GM12878 (cell line): ENCODE measurements around the gene NIPAL3. TPM values are rescaled to one million over a fixed set of nuclear protein-coding genes. Genes with fewer than 3 reads are reported as not detected.

Experiments used
- ATAC-seq: fragments of 200-7000 bp; cut with Tn5 transposase; 3 replicates; pipeline ENCODE4 v1.9.1; 2020; ENCODE audit warnings: mild to moderate bottlenecking, moderate library complexity
- BruUV-seq: library from RNA; stranded (reverse); fragments of 400-500 nt; replicated peaks from 2 replicates; lab custom pipeline; 2021; lab: Mats Ljungman, UMichigan
- CTCF ChIA-PET: fragments of 300-600 bp; sonication (Branson Sonifier 250); formaldehyde crosslinking; extraction: SDS; loops from one replicate; lab custom pipeline; 2021; ENCODE audit warnings: inconsistent platforms; lab: Yijun Ruan, JAX
- POLR2A ChIA-PET: fragments of 350-600 bp; formaldehyde crosslinking; extraction: SDS; loops from one replicate; lab custom pipeline; 2021; ENCODE audit warnings: inconsistent platforms; lab: Charles Lee
- RAD21 ChIA-PET: fragments of 300-600 bp; sonication (Branson Sonifier 250); formaldehyde crosslinking; loops from one replicate; lab custom pipeline; 2023; ENCODE audit warnings: antibody characterized with exemption; ENCODE audit not compliant: unreplicated experiment; lab: Charles Lee
- SMC1A ChIA-PET: fragments of 300-600 bp; sonication (Branson Sonifier 250); formaldehyde crosslinking; loops from one replicate; lab custom pipeline; 2023; ENCODE audit not compliant: unreplicated experiment, uncharacterized antibody; lab: Charles Lee
- DNase-seq: peaks from one replicate; pipeline ENCODE4 v3.0.0-alpha.2; 2011; ENCODE audit warnings: low read depth, low spot score
- FAIRE-seq: peaks from 3 replicates; lab custom pipeline; 2011; peaks lifted over from hg19 to GRCh38; lab: Jason Lieb, UNC
- H2AFZ ChIP-seq: 2 replicates; pipeline ENCODE4 v1.6.0; 2011; ENCODE audit warnings: low read depth, low read length, control low read depth; ENCODE audit not compliant: control insufficient read depth
- H3K27ac ChIP-seq: 2 replicates; pipeline ENCODE4 v1.5.1; 2011; ENCODE audit warnings: control low read depth; ENCODE audit not compliant: control insufficient read depth, insufficient read depth
- H3K27me3 ChIP-seq, 2 experiments: replicated peaks in 1 of 2; 2 replicates each; pipeline versions ENCODE4 v1.6.0 to v1.6.1; 2011; ENCODE audit warnings: low read length in 1 of 2; ENCODE audit not compliant: control insufficient read depth in 2 of 2, insufficient read depth in 2 of 2
- H3K36me3 ChIP-seq, 2 experiments: 2 replicates each; pipeline ENCODE4 v1.5.1; 2011; ENCODE audit warnings: low read length in 1 of 2; ENCODE audit not compliant: control insufficient read depth in 2 of 2, insufficient read depth in 2 of 2
- H3K4me1 ChIP-seq: 2 replicates; pipeline ENCODE4 v1.6.1; 2011; ENCODE audit warnings: mild to moderate bottlenecking, low read length, moderate library complexity, mixed read lengths; ENCODE audit not compliant: control insufficient read depth, insufficient read depth
- H3K4me2 ChIP-seq: 2 replicates; pipeline ENCODE4 v1.6.0; 2011; ENCODE audit warnings: control low read depth; ENCODE audit not compliant: control insufficient read depth, insufficient read depth
- H3K4me3 ChIP-seq: fragments of 200-600 bp; sonication (generic); 2 replicates; pipeline ENCODE4 v1.5.1; 2016
- H3K79me2 ChIP-seq: 2 replicates; pipeline ENCODE4 v1.6.0; 2011; ENCODE audit warnings: low read length; ENCODE audit not compliant: control insufficient read depth, insufficient read depth
- H3K9ac ChIP-seq: 2 replicates; pipeline ENCODE4 v1.8.0; 2011; ENCODE audit warnings: low read length, control low read depth, mixed read lengths; ENCODE audit not compliant: control insufficient read depth, insufficient read depth
- H3K9me3 ChIP-seq: replicated peaks from 3 replicates; pipeline ENCODE4 v1.5.1; 2011; ENCODE audit warnings: mild to moderate bottlenecking, low read length; ENCODE audit not compliant: control insufficient read depth, insufficient read depth
- H4K20me1 ChIP-seq: 2 replicates; pipeline ENCODE4 v1.6.0; 2011; ENCODE audit not compliant: control insufficient read depth, insufficient read depth
- ATF7 ChIP-seq: fragments of 450-650 bp; IDR thresholded peaks from 2 replicates; pipeline ENCODE4 v1.6.1; 2016; ENCODE audit warnings: low read depth, mild to moderate bottlenecking
- BCLAF1 ChIP-seq: fragments of 450-650 bp; IDR thresholded peaks from 2 replicates; pipeline ENCODE4 v1.6.1; 2017; ENCODE audit warnings: antibody characterized with exemption, mild to moderate bottlenecking, moderate library complexity
- FOXK2 ChIP-seq: fragments of 450-650 bp; IDR thresholded peaks from 2 replicates; pipeline ENCODE4 v1.6.1; 2017; ENCODE audit warnings: mild to moderate bottlenecking, moderate library complexity
- IKZF1 ChIP-seq: fragments of 450-650 bp; conservative IDR thresholded peaks from 2 replicates; pipeline ENCODE4 v1.6.1; 2017; ENCODE audit warnings: antibody characterized with exemption, mild to moderate bottlenecking
- IKZF2 ChIP-seq, 2 experiments: fragments of 450-650 bp; IDR thresholded peaks; 2 replicates each; pipeline ENCODE4 v1.6.1; 2017; ENCODE audit warnings: mild to moderate bottlenecking in 2 of 2, moderate library complexity in 2 of 2
- RAD51 ChIP-seq: fragments of 450-650 bp; IDR thresholded peaks from 2 replicates; pipeline ENCODE4 v1.6.1; 2016; ENCODE audit warnings: moderate library complexity, mild to moderate bottlenecking, inconsistent platforms
- SIN3A ChIP-seq: IDR thresholded peaks from 2 replicates; pipeline ENCODE4 v1.6.1; 2012; ENCODE audit warnings: low read depth, low read length, improper control_type of control experiment
- STAT1 ChIP-seq: fragments of 450-650 bp; conservative IDR thresholded peaks from 2 replicates; pipeline ENCODE4 v1.6.1; 2014; ENCODE audit warnings: antibody characterized with exemption, mild to moderate bottlenecking
- WGBS: methylation state at CpG from one replicate; pipeline ENCODE4 v1.1.6; 2016; ENCODE audit warnings: low lambda C conversion rate; ENCODE audit not compliant: insufficient replicate concordance, insufficient coverage; ENCODE audit errors: missing lambda C conversion rate; 5-methylcytosine and 5-hydroxymethylcytosine counted together
- in situ Hi-C: fragments of 300-500 bp; cut with MboI; formaldehyde crosslinking; loops from 9 replicates; pipeline ENCODE4 v1.14.3; 2018; ENCODE audit warnings: mixed read lengths
- intact Hi-C: fragments of 100-400 bp; cut with micrococcal nuclease; formaldehyde crosslinking; loops from one replicate; pipeline ENCODE4 v1.14.2; 2022; ENCODE audit not compliant: unreplicated experiment
- polyA plus RNA-seq, 11 experiments: library from polyadenylated mRNA; depleted of rRNA in 4 of 11; unstranded in 6 of 11; stranded (reverse) in 5 of 11; fragments of >200 nt; fragmentation: Nextera tagmentation in 4 of 11; fragmentation: Illumina TruSeq in 1 of 11; extraction: Ambion mirVana in 4 of 11; extraction: Trizol in 1 of 11; gene quantifications; 1 replicate in 1 of 11; 2 replicates in 10 of 11; pipeline versions ENCODE4 v1.2.1 to v1.2.3, GENCODE V29; 2011 to 2016; ENCODE audit warnings: inconsistent platforms in 2 of 11, missing spikeins in 2 of 11, low read depth in 1 of 11
- total RNA-seq, 4 experiments: library from RNA; depleted of rRNA in 3 of 4; stranded (reverse); fragments of >200 nt in 3 of 4; fragmentation: Illumina TruSeq in 1 of 4; extraction: Trizol in 1 of 4; gene quantifications; 2 replicates each; pipeline versions ENCODE4 v1.2.1 to v1.2.3, GENCODE V29; 2013 to 2021

Gene NIPAL3
- total and polyA plus RNA-seq, 10 of the 15 experiments (the other 5 are each of a cell fraction or from before 2014, with no cell fraction given): 2.1 to 9.4 (median 4.2) TPM

- H3K27ac ChIP-seq: 0 out of 2 replicates have a peak overlapping the region, but pooled peaks have one; percentile 0
- H3K27me3 ChIP-seq: no peaks in the 10 kb centered on the region
- H2AFZ ChIP-seq: peak overlapping the region; percentile 87
- ATAC-seq (peak; percentile 18), DNase-seq (no peak), FAIRE-seq (no peak)
- H3K4me3 ChIP-seq: peak overlapping the region; percentile 80
- intact Hi-C loops: loop anchor here (2.0 to 5.0 kb wide), 3 partner anchors 111 to 219 kb away; no protein-coding TSS in a partner anchor
- no peak for TF ChIP-seq BCLAF1
- TF ChIP-seq SIN3A: 0 out of 2 replicates have a peak, but pooled peaks have one; percentile 0
- no peak for TF ChIP-seq STAT1
- peak in 1 of 2 experiments; percentile 18; a peak in 1 of 4 replicates for TF ChIP-seq IKZF2 (IDR thresholded peaks at IDR 0.05)
- no peak; the same call in 1 of the 2 replicates for TF ChIP-seq FOXK2
- peak; percentile 35; the same call in 1 of the 2 replicates for TF ChIP-seq RAD51
- 0 out of 2 replicates have a peak, but pooled peaks have one; percentile 20 for TF ChIP-seq IKZF1
- 0 out of 2 replicates have a peak, but pooled peaks have one; percentile 1 for TF ChIP-seq ATF7
- ChIA-PET RAD21 (interaction anchor here (0.5 to 2.8 kb wide), 24 partner anchors 9 to 448 kb away, joined by 3 to 28 read pairs (median 4); partner anchors contain the start of gene CLIC4), CTCF (interaction anchor here (0.6 to 5.8 kb wide), 42 partner anchors 8 to 1175 kb away, joined by 3 to 69 read pairs (median 4); no protein-coding TSS in a partner anchor), POLR2A (interaction anchor here (0.6 to 0.9 kb wide), 3 partner anchors 12 to 512 kb away, joined by 3 to 6 read pairs (median 3); no protein-coding TSS in a partner anchor), SMC1A (interaction anchor here (0.8 to 9.8 kb wide), 16 partner anchors 9 to 419 kb away, joined by 3 to 63 read pairs (median 4); no protein-coding TSS in a partner anchor)
- H4K20me1 ChIP-seq: no peaks in the 10 kb centered on the region
- H3K9ac ChIP-seq: peak overlapping the region; percentile 54
- in situ Hi-C loops: no loop called here
- no peaks in the 10 kb centered on the region for H3K79me2 ChIP-seq
- no peaks in the 10 kb centered on the region for H3K9me3 ChIP-seq
- BruUV-seq: TSS peak; percentile 85
- H3K36me3 ChIP-seq: peaks cover 0 to 5% of the 10 kb centered on the region in 2 experiments; a peak in 2 of 4 replicates
- H3K4me2 ChIP-seq: peak overlapping the region; percentile 94
- peaks cover 9% of the 10 kb centered on the region for H3K4me1 ChIP-seq
- under 1% methylated on average over 35 of the region's 35 CpGs for WGBS
These were observed 486 bp downstream of the NIPAL3 start for GRCh38 chr1:24415910-24416665.
